Measurements from ENCODE around the gene ASIC2. TPM values are rescaled to one million over a fixed set of nuclear protein-coding genes. Genes with fewer than 3 reads are reported as not detected.

ASIC2 gene
- total RNA-seq, 1 experiment from 2014 or later = not detected

- BruUV-seq (replicated peaks) = no TSS peak
- no peak overlapping the region for H3K27ac Mint-ChIP-seq (ENCODE audit: low read depth, unreplicated experiment)
- H3K9me3 Mint-ChIP-seq (ENCODE audit: unreplicated experiment) = no peaks in the 10 kb centered on the region
- H3K4me1 Mint-ChIP-seq (ENCODE audit: insufficient read depth, unreplicated experiment) = no peaks in the 10 kb centered on the region
- H3K36me3 Mint-ChIP-seq (ENCODE audit: insufficient read depth, unreplicated experiment) = no peaks in the 10 kb centered on the region
- ChIA-PET CTCF (no interaction called here), POLR2A (no interaction called here)
- peaks cover 32% of the 10 kb centered on the region for H3K27me3 Mint-ChIP-seq (ENCODE audit: insufficient read depth, unreplicated experiment)
- DNase-seq (ENCODE audit: unreplicated experiment) = no peak
- no peak for TF ChIP-seq CTCF (IDR thresholded peaks at IDR 0.05; ENCODE audit: unreplicated experiment)
- no peak overlapping the region for H3K4me3 Mint-ChIP-seq (ENCODE audit: unreplicated experiment)
- intact Hi-C loops (cut with micrococcal nuclease) = no loop called here
Measured at GRCh38 chr17:33210285-33210684, 82.8 kb downstream of the ASIC2 start.

GRCh38 chr17:33209671-33210070, 83.4 kb downstream of the ASIC2 start:
- no TSS peak for BruUV-seq (replicated peaks)
- Mint-ChIP-seq H3K36me3 (ENCODE audit: insufficient read depth, unreplicated experiment) (no peaks in the 10 kb centered on the region), H3K9me3 (ENCODE audit: unreplicated experiment) (no peaks in the 10 kb centered on the region), H3K27me3 (ENCODE audit: insufficient read depth, unreplicated experiment) (peaks cover 32% of the 10 kb centered on the region), H3K4me1 (ENCODE audit: insufficient read depth, unreplicated experiment) (no peaks in the 10 kb centered on the region), H3K4me3 (ENCODE audit: unreplicated experiment) (no peak overlapping the region), H3K27ac (ENCODE audit: low read depth, unreplicated experiment) (no peak overlapping the region)
- ChIA-PET CTCF (interaction anchor here (2.0 kb wide), 1 partner anchor 10 kb away, joined by 5 read pairs; no protein-coding TSS in a partner anchor), POLR2A (no interaction called here)
- no peak for TF ChIP-seq CTCF (IDR thresholded peaks at IDR 0.05; ENCODE audit: unreplicated experiment)
- no peak for DNase-seq (ENCODE audit: unreplicated experiment)
- intact Hi-C loops (cut with micrococcal nuclease) = no loop called here

- intact Hi-C loops (cut with micrococcal nuclease) = no loop called here
- no peaks in the 10 kb centered on the region for H3K9me3 Mint-ChIP-seq (ENCODE audit: unreplicated experiment)
Measured at GRCh38 chr17:33207231-33207630, 85.9 kb downstream of the ASIC2 start.

GRCh38 chr17:33205552-33205951, 87.5 kb downstream of the ASIC2 start:
- Mint-ChIP-seq H3K9me3 (ENCODE audit: unreplicated experiment) (no peaks in the 10 kb centered on the region), H3K36me3 (ENCODE audit: insufficient read depth, unreplicated experiment) (no peaks in the 10 kb centered on the region), H3K4me1 (ENCODE audit: insufficient read depth, unreplicated experiment) (peaks cover 4% of the 10 kb centered on the region), H3K27me3 (ENCODE audit: insufficient read depth, unreplicated experiment) (peaks cover 12% of the 10 kb centered on the region), H3K4me3 (ENCODE audit: unreplicated experiment) (no peak overlapping the region), H3K27ac (ENCODE audit: low read depth, unreplicated experiment) (no peak overlapping the region)
- ChIA-PET POLR2A (interaction anchor here (0.7 kb wide), 1 partner anchor 32 kb away, joined by 3 read pairs; no protein-coding TSS in a partner anchor), CTCF (no interaction called here)
- intact Hi-C loops (cut with micrococcal nuclease) = no loop called here
- TF ChIP-seq CTCF (IDR thresholded peaks at IDR 0.05; ENCODE audit: unreplicated experiment) = no peak
- no peak for DNase-seq (ENCODE audit: unreplicated experiment)
- BruUV-seq (replicated peaks) = no TSS peak

More at GRCh38 chr17:33207231-33207630, 85.9 kb downstream of the ASIC2 start:
- no peaks in the 10 kb centered on the region for H3K4me1 Mint-ChIP-seq (ENCODE audit: insufficient read depth, unreplicated experiment)
- no TSS peak for BruUV-seq (replicated peaks)
- ChIA-PET POLR2A (no interaction called here), CTCF (no interaction called here)
- DNase-seq (ENCODE audit: unreplicated experiment) = no peak
- peaks cover 16% of the 10 kb centered on the region for H3K27me3 Mint-ChIP-seq (ENCODE audit: insufficient read depth, unreplicated experiment)
- no peak overlapping the region for H3K4me3 Mint-ChIP-seq (ENCODE audit: unreplicated experiment)
- no peak for TF ChIP-seq CTCF (IDR thresholded peaks at IDR 0.05; ENCODE audit: unreplicated experiment)
- H3K27ac Mint-ChIP-seq (ENCODE audit: low read depth, unreplicated experiment) = no peak overlapping the region
- H3K36me3 Mint-ChIP-seq (ENCODE audit: insufficient read depth, unreplicated experiment) = no peaks in the 10 kb centered on the region
